ACC112 (cell line): ENCODE results near the gene TOX3.

ENCODE experiments used
- H2AFZ ChIP-seq: fragments of 200-600 bp; sonication (generic); one replicate; pipeline ENCODE4 v1.6.0; 2017; ENCODE audit warnings: antibody characterized with exemption, low read length; ENCODE audit not compliant: unreplicated experiment
- H3K27ac ChIP-seq: fragments of 200-600 bp; sonication (generic); 2 replicates; pipeline ENCODE4 v1.5.1; 2014; ENCODE audit warnings: low read depth, mild to moderate bottlenecking, antibody characterized with exemption, low read length, moderate library complexity
- H3K27me3 ChIP-seq: fragments of 200-600 bp; sonication (generic); 2 replicates; pipeline ENCODE4 v1.6.1; 2014; ENCODE audit warnings: mild to moderate bottlenecking, antibody characterized with exemption, low read length, moderate library complexity, mixed read lengths; ENCODE audit not compliant: insufficient read depth
- H3K36me3 ChIP-seq: fragments of 200-600 bp; sonication (generic); 2 replicates; pipeline ENCODE4 v1.6.1; 2016; ENCODE audit warnings: mild to moderate bottlenecking, antibody characterized with exemption, low read length, moderate library complexity, mixed read lengths; ENCODE audit not compliant: insufficient read depth
- H3K4me1 ChIP-seq: fragments of 200-600 bp; sonication (generic); one replicate; pipeline ENCODE4 v1.6.1; 2016; ENCODE audit warnings: low read length, mixed read lengths; ENCODE audit not compliant: insufficient read depth, unreplicated experiment, control insufficient read depth
- H3K4me3 ChIP-seq: fragments of 200-600 bp; sonication (generic); 2 replicates; pipeline ENCODE4 v1.5.1; 2014; ENCODE audit warnings: mild to moderate bottlenecking, low read depth, low read length
- H3K79me2 ChIP-seq: fragments of 200-600 bp; sonication (generic); one replicate; pipeline ENCODE4 v1.6.0; 2016; ENCODE audit warnings: low read length; ENCODE audit not compliant: control insufficient read depth, unreplicated experiment, insufficient read depth

TOX3 gene

DNA sequence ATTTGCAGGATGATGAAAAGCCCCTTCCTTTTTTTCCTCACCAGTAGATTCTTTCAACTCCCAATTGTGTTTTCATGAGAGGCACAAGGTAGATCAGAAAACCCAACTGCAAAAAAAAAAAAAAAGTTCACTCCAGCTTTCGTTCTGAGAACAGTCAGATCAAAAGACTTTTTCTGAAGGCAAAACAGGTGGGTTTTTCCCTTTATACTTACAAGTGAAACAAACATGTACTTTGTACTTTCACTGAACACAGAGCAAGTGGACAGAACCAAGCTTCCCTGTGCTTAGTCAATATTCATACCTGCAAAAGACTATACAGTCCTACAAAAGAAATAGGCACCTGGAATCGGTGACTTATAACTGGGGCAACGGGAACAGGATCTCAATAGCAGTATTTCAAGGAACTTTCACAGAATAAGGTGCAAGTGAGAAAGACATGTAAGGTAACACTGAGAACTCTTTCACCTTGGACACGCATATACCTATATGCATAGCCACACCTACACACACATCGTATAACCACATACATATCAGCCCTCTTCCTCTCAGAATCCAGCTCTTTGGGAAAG, 54.1 kb downstream of the TOX3 start:
- Histone ChIP-seq H3K27me3 (no peaks in the 10 kb centered on the region), H3K4me3 (no peak overlapping the region), H2AFZ (no peak overlapping the region), H3K4me1 (no peaks in the 10 kb centered on the region), H3K79me2 (no peaks in the 10 kb centered on the region), H3K36me3 (no peaks in the 10 kb centered on the region), H3K27ac (no peak overlapping the region)

DNA sequence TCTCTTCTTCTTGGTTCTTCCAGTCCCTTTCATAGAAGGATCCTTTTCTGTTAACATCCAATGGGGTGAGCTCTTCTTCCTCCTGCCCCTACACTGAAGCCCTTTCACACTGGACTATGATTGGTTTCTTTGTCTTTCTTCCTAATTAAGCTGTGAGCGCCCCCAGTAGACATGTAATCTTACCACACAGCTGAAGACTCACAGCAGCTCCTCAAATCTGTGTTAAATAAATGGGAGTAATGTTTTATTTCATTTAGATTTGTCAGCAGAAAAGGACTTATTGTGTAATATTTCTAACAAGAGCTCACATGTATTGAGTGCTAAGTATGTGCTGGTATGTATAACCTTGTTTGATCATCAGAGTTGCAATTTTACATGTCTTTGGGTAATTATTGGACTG, 55.7 kb downstream of the TOX3 start:
- H3K79me2 ChIP-seq = no peaks in the 10 kb centered on the region
- H3K27ac ChIP-seq = no peak overlapping the region
- H3K27me3 ChIP-seq = no peaks in the 10 kb centered on the region
- no peak overlapping the region for H3K4me3 ChIP-seq
- no peak overlapping the region for H2AFZ ChIP-seq
- H3K4me1 ChIP-seq = no peaks in the 10 kb centered on the region
- no peaks in the 10 kb centered on the region for H3K36me3 ChIP-seq

DNA sequence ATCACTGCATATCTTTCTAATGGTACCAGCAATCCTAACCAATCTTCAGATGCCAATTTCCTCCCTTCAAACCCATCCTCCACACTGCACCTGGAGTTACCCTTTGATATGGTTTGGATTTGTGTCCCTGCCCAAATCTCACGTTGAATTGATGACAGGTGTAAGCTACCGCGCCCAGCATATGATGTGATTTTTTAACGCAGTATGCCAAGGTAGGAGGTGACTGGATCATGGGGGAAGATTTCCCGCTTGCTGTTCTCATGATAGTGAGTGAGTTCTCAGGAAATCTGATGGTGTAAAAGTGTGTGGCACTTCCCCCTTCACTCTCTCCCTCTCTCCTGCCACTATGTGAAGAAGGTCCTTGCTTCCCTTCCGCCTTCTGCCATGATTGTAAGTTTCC, 57.0 kb downstream of the TOX3 start:
- H3K36me3 ChIP-seq = no peaks in the 10 kb centered on the region
- no peaks in the 10 kb centered on the region for H3K79me2 ChIP-seq
- H3K27ac ChIP-seq = no peak overlapping the region
- no peaks in the 10 kb centered on the region for H3K4me1 ChIP-seq
- H2AFZ ChIP-seq = no peak overlapping the region
- H3K27me3 ChIP-seq = no peaks in the 10 kb centered on the region
- no peak overlapping the region for H3K4me3 ChIP-seq

DNA sequence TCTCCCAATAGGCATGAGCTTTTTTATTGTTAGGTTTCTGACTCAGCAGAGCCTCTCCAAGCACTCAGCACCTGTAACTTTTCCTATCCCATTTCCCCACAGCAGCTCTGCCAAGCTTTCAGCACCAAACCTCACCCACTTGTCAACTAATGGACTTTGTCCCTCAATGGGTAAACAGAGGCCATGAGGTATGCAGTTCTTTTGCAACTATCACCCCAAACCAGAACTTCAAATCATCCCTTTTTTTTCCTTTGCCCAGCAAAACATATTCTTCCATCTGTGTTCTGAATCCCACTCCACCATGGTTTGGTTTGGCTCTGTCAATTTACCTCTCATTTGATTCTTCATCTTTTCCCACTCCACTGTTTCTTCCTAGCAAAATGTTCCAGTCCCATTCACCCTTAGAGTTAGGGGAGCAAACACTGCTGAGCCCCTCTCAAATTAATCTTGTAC, 58.1 kb downstream of the TOX3 start:
- no peak overlapping the region for H2AFZ ChIP-seq
- H3K27me3 ChIP-seq = no peaks in the 10 kb centered on the region
- no peak overlapping the region for H3K4me3 ChIP-seq
- H3K4me1 ChIP-seq = no peaks in the 10 kb centered on the region
- no peaks in the 10 kb centered on the region for H3K79me2 ChIP-seq
- no peaks in the 10 kb centered on the region for H3K36me3 ChIP-seq
- H3K27ac ChIP-seq = no peak overlapping the region

DNA sequence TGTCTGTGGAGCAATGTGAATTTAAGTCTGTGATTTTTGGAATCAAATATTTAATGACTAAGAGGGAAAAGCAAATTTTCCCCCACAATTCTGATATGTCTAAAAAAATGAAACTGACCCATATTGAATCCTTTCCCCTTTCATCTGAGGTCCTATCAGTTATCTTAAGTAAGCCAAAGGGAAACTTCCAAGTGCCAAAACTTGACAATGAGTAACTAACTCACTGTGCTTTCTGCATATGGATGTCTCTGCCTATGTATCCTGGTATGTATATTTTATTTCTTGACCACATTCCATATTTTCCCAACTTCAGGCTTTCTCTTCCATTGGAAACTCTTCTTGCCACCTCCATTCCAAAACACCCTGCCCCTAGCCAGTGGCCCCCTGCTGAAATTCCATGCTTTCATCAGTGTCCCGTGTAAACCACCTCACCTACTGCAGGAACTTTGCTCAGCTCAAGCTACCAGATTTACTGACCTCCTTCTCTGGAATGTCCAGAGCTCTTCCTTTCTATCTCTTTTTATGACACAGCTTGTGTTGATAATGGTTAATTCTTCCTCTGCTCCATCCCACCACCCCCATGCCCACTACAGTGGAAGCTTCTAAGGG, 59.0 kb downstream of the TOX3 start:
- no peaks in the 10 kb centered on the region for H3K4me1 ChIP-seq
- H3K4me3 ChIP-seq = no peak overlapping the region
- H3K27me3 ChIP-seq = no peaks in the 10 kb centered on the region
- H3K36me3 ChIP-seq = no peaks in the 10 kb centered on the region
- no peak overlapping the region for H3K27ac ChIP-seq
- H3K79me2 ChIP-seq = no peaks in the 10 kb centered on the region
- H2AFZ ChIP-seq = no peak overlapping the region

DNA sequence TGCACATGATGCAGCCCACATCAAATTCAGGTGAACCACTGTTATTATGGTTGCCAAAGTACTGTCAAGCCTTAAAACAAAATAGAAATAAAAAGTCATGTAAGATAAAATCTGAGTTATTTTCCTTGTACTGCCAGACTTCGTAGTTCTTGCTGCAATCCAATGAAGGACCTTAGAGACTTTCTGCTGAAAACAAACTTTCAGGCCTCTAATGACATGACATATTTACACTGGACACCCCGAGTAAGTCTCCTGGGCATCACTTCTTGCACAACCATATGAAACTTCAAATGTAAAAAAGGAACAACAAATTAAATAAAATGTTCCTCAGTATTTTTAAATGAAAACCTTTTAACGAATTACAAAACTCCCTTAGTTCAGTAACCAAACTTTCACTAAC, 66.7 kb downstream of the TOX3 start:
- no peak overlapping the region for H3K27ac ChIP-seq
- H3K4me3 ChIP-seq = no peak overlapping the region
- H3K4me1 ChIP-seq = no peaks in the 10 kb centered on the region
- H3K79me2 ChIP-seq = no peaks in the 10 kb centered on the region
- H3K36me3 ChIP-seq = no peaks in the 10 kb centered on the region
- H3K27me3 ChIP-seq = no peaks in the 10 kb centered on the region
- no peak overlapping the region for H2AFZ ChIP-seq

DNA sequence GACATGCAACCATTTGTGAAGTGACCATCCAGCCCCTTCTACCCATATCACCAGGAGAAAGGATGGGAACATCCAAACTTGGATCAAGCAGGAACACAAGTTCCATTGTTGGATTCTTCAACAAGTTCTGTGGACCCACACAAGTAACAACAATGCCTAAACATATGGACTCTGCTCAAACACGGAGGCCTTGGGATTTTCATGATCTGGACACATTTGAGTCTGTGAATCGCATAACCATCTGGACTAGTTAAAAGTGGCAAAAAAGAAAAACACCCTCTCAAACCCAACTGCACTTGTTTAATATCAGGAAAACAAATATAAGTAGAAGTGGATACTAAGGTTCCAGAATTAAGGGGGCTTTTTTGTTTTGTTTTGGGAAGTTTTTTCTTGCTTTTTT, 70.8 kb downstream of the TOX3 start:
- no peaks in the 10 kb centered on the region for H3K36me3 ChIP-seq
- H2AFZ ChIP-seq = no peak overlapping the region
- H3K79me2 ChIP-seq = no peaks in the 10 kb centered on the region
- no peak overlapping the region for H3K4me3 ChIP-seq
- no peaks in the 10 kb centered on the region for H3K27me3 ChIP-seq
- no peaks in the 10 kb centered on the region for H3K4me1 ChIP-seq
- H3K27ac ChIP-seq = no peak overlapping the region

DNA sequence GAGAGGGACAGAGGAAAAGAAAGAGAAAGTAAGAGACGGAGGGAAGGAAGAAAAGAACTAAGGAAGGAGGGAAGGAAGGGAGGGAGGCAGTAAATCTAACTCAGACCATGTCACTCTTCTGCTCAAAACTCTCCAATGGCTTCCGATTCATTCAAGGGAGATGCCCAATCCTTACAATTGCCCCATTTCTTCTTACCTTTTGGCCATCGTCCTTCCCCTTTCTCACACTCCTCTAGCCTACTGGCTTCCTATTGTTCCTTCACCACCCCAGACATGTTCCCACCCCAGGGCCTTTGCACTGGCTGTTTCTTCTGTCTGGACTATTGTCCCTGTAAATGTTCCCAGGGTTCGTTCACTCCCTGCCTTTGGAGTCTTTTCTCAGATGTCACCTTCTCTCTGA, 72.3 kb downstream of the TOX3 start:
- no peak overlapping the region for H3K4me3 ChIP-seq
- no peak overlapping the region for H3K27ac ChIP-seq
- H3K27me3 ChIP-seq = no peaks in the 10 kb centered on the region
- H3K36me3 ChIP-seq = no peaks in the 10 kb centered on the region
- H3K79me2 ChIP-seq = no peaks in the 10 kb centered on the region
- H2AFZ ChIP-seq = no peak overlapping the region
- no peaks in the 10 kb centered on the region for H3K4me1 ChIP-seq

DNA sequence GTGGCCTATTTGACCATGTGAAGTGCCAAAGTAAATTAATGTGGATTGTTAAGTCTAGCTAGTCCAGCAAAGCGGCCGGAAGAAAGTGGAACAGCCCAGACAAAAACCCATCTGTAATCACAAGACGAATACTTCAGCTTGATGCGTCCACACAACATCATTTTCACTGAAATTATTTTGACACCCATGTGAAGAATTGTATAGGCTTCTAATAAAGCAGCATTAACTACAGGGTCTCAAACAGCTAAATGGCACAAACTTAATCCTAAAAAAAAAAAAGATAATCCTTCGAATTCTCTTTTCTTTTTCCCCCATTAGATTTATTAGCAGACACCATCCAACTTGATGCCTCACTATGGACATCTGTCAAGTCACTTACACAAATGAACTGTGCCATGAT, 73.8 kb downstream of the TOX3 start:
- Histone ChIP-seq H3K36me3 (no peaks in the 10 kb centered on the region), H3K27me3 (no peaks in the 10 kb centered on the region), H2AFZ (no peak overlapping the region), H3K4me1 (no peaks in the 10 kb centered on the region), H3K79me2 (no peaks in the 10 kb centered on the region), H3K4me3 (no peak overlapping the region), H3K27ac (no peak overlapping the region)

DNA sequence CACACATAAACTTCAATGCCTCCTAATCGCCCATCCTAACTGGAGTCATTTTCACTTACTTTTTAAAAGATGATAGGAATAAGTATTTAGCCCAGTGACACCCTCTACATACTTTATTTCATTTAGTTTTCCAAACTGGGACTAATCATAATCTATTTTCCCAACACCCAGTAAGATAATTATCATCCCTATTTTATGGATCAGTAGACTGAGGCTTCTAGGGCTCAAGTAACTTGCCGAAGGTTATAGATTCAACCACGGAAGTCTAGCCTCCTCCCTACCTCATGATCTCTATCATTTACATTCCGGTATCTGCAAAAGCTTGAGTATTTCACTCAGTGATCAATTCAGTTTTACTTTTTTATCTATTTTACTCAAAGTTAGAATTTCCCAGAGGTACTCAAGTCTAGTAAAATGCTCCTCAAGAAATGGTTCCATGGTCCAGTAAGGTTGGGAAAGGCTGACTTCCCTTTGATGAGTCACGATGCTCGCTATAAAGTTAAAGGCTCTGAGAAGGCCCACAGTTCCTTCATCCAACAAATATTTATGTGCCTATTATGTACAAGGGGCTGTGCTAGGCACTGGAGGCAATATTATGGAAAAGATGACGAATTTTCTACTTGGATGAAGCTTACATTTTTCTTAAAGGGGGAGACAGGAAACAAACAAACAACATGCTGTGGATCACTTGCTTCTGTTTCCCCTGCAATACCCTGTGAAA, 75.1 kb downstream of the TOX3 start:
- H3K4me3 ChIP-seq = no peak overlapping the region
- no peaks in the 10 kb centered on the region for H3K36me3 ChIP-seq
- H3K27me3 ChIP-seq = no peaks in the 10 kb centered on the region
- H3K79me2 ChIP-seq = no peaks in the 10 kb centered on the region
- no peak overlapping the region for H3K27ac ChIP-seq
- no peaks in the 10 kb centered on the region for H3K4me1 ChIP-seq
- no peak overlapping the region for H2AFZ ChIP-seq

DNA sequence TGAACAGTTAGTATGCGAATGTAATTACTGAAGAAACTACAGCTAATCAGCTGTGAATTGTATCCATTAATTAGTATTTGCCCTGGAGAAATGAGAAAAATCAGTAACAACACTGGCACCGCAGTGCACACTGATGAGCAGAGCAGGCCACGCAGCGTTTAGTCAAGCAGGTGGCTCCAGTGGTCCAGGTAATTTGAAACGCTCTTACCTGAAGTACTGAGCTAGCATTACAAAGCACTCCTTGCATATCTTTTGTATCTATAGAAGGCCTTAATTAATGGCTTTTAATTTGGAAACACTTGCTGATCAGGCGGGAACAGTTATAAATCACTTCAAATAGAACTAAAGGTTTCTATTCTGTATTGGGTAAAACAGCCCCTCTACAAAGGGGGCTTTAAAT, 76.4 kb downstream of the TOX3 start:
- Histone ChIP-seq H3K79me2 (no peaks in the 10 kb centered on the region), H3K27me3 (no peaks in the 10 kb centered on the region), H3K4me3 (no peak overlapping the region), H3K36me3 (no peaks in the 10 kb centered on the region), H3K4me1 (no peaks in the 10 kb centered on the region), H3K27ac (no peak overlapping the region), H2AFZ (no peak overlapping the region)
